Nephron progenitor cell (in vitro differentiated cells): Measurements from ENCODE around the gene MYADML2.

Experiments used
- DNase-seq: peaks from one replicate; pipeline ENCODE4 v3.0.0; 2021
- H3K27ac Mint-ChIP-seq: 2 replicates; pipeline ENCODE4 v1.8.0; 2021; ENCODE audit warnings: mild to moderate bottlenecking, moderate library complexity, mixed read lengths
- H3K27me3 Mint-ChIP-seq: 2 replicates; pipeline ENCODE4 v1.8.0; 2021; ENCODE audit warnings: mild to moderate bottlenecking, low read depth, mixed read lengths; ENCODE audit not compliant: poor library complexity
- H3K36me3 Mint-ChIP-seq: 2 replicates; pipeline ENCODE4 v1.8.0; 2021; ENCODE audit warnings: low read depth, mixed read lengths
- H3K4me1 Mint-ChIP-seq: 2 replicates; pipeline ENCODE4 v1.8.0; 2021; ENCODE audit warnings: mixed read lengths
- H3K4me3 Mint-ChIP-seq: 2 replicates; pipeline ENCODE4 v1.8.0; 2021; ENCODE audit warnings: mild to moderate bottlenecking, moderate library complexity, mixed read lengths
- H3K9me3 Mint-ChIP-seq: 2 replicates; pipeline ENCODE4 v1.8.0; 2021; ENCODE audit warnings: mild to moderate bottlenecking, moderate library complexity, mixed read lengths
- CTCF ChIP-seq: fragments of 200-600 bp; sonication (generic); IDR thresholded peaks from 2 replicates; pipeline ENCODE4 v1.5.0; 2021; ENCODE audit warnings: antibody characterized with exemption

Gene MYADML2

GRCh38 chr17:81958633-81959342, 11.8 kb upstream of the MYADML2 start:
- peaks cover 26% of the 10 kb centered on the region for H3K4me1 Mint-ChIP-seq
- no peaks in the 10 kb centered on the region for H3K36me3 Mint-ChIP-seq
- peak overlapping the region; percentile 73 for H3K4me3 Mint-ChIP-seq

GRCh38 chr17:81957691-81958432, 10.8 kb upstream of the MYADML2 start:
- Mint-ChIP-seq H3K9me3 (no peaks in the 10 kb centered on the region), H3K4me1 (peaks cover 22% of the 10 kb centered on the region), H3K27ac (no peak overlapping the region), H3K27me3 (peaks cover 15% of the 10 kb centered on the region), H3K4me3 (no peak overlapping the region), H3K36me3 (no peaks in the 10 kb centered on the region)
- DNase-seq = no peak
- no peak for TF ChIP-seq CTCF

More at GRCh38 chr17:81958633-81959342, 11.8 kb upstream of the MYADML2 start:
- DNase-seq = no peak
- Mint-ChIP-seq H3K9me3 (no peaks in the 10 kb centered on the region), H3K27me3 (peaks cover 23% of the 10 kb centered on the region), H3K27ac (no peak overlapping the region)
- TF ChIP-seq CTCF = no peak

- Mint-ChIP-seq H3K9me3 (no peaks in the 10 kb centered on the region), H3K4me3 (no peak overlapping the region), H3K27ac (peak overlapping the region; percentile 9), H3K36me3 (no peaks in the 10 kb centered on the region), H3K27me3 (peaks cover 5% of the 10 kb centered on the region), H3K4me1 (peaks cover 17% of the 10 kb centered on the region)
- no peak for TF ChIP-seq CTCF
- no peak for DNase-seq
These were observed 9.9 kb upstream of the MYADML2 start for GRCh38 chr17:81956607-81957589.

GRCh38 chr17:81955756-81956544, 8.9 kb upstream of the MYADML2 start:
- H3K4me3 Mint-ChIP-seq = no peak overlapping the region
- peak overlapping the region; percentile 61 for H3K27ac Mint-ChIP-seq
- H3K27me3 Mint-ChIP-seq = peaks cover 5% of the 10 kb centered on the region
- no peak for DNase-seq
- peaks cover 17% of the 10 kb centered on the region for H3K4me1 Mint-ChIP-seq
- no peaks in the 10 kb centered on the region for H3K9me3 Mint-ChIP-seq
- TF ChIP-seq CTCF = no peak
- no peaks in the 10 kb centered on the region for H3K36me3 Mint-ChIP-seq

- Mint-ChIP-seq H3K27me3 (peaks cover 5% of the 10 kb centered on the region), H3K4me3 (no peak overlapping the region), H3K4me1 (peaks cover 17% of the 10 kb centered on the region), H3K27ac (no peak overlapping the region), H3K9me3 (no peaks in the 10 kb centered on the region), H3K36me3 (no peaks in the 10 kb centered on the region)
- TF ChIP-seq CTCF = no peak
- no peak for DNase-seq
These were observed 8.1 kb upstream of the MYADML2 start for GRCh38 chr17:81955058-81955681.
